GM19328 (cell line): ENCODE measurements around the gene NKD1.

Experiments
- ATAC-seq: cut with Tn5 transposase; IDR thresholded peaks from one replicate; pipeline ENCODE4 v1.9.1; 2021; ENCODE audit warnings: mild to moderate bottlenecking, moderate library complexity; ENCODE audit not compliant: unreplicated experiment

The NKD1 gene

DNA sequence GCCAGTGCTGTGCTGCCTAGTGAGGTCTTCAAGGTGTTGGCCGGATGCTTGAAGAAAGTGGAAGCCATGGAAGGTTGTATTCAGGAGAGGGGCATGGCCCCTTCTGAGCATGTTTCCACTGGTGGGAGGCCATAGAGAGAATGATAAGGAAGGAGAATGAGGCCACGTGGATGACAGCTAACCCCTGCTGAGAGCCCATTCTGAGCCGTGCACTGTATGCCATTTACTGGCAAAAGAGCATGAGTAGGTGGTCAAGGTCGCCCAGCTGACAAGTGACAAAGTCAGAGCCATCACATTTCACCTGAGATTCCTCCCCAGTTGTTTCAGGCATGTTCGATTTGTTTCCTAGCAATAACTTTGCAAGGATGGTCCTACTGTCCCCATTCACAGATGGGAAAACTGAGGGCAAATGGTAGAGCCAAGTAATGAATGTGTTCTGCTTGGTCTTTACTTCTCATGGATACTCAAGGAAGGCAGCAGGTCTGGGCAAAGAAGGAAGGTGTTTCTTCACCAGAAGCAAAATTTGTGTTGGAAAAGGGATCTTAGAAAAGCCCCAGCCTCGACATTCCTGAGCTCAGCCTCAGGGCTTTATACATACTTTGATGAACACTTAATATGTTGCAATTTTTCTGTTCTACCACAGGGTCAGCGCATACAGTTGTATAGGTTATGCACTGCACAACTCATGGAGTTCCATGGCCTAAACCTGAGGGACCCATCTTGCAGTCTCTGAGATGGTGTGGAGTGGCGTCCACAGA is 10.5 kb upstream of the NKD1 start:
- no peak for ATAC-seq

DNA sequence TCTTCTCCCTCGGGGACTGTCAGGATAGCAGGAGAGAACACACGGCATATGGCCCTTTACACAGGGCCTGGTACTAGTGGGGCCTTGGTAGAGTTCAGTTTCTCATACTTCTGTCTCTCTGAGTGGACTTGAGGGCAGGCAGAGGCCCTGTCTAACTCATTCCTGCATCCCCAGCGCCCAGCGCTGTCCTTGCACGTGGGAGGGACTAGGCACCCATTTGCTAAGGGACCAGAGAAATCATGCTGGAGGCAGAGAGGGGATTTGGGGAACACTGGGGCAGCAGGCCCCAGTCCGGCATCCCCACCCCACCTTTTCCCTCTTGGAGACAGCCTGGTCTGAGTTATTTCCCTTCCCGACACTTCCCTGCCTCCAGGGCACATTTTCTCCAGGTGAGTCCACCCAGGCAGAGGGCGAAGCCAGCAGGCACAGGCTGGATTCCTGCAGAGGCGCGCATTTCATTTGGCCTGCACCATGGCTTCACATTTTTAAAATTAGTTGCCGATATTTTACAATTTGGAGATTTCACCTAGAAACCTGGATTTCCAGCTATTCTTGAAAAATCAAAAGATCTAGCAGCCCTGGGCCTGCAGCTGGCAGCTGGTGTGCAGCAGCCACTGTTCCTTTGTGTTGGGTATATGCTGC is 9.7 kb upstream of the NKD1 start:
- ATAC-seq = no peak

DNA sequence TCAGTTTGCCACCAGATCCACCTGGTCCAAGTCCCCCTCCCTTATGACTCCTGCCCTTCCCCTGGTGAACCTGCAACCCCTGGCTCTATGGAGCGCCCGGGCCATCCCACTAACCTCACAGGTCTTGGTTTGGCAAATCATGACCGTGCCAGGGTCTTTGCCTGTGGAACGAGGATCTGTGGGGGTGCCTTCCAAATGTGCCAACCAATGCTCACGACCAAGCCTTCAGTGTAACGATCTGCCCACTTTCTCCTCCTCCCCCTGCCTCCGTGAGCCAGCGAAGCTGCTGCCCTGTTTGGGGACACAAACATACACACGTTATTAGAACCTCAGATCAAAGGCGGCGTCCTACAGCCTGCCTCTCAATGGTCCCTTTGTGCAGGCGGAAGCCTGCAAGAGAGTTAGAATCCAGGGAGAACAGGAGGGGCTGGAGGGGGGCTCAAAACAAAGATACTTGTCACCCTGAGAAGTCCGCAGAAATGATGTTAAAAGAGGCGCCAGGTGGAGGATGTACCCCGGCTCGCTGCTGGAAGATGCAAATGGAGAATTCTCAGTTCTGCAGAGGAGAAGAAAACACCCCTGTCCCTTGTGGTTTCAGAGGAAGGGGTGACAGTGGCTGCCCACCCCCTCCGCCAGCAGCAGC is 9.0 kb upstream of the NKD1 start:
- ATAC-seq = no peak

DNA sequence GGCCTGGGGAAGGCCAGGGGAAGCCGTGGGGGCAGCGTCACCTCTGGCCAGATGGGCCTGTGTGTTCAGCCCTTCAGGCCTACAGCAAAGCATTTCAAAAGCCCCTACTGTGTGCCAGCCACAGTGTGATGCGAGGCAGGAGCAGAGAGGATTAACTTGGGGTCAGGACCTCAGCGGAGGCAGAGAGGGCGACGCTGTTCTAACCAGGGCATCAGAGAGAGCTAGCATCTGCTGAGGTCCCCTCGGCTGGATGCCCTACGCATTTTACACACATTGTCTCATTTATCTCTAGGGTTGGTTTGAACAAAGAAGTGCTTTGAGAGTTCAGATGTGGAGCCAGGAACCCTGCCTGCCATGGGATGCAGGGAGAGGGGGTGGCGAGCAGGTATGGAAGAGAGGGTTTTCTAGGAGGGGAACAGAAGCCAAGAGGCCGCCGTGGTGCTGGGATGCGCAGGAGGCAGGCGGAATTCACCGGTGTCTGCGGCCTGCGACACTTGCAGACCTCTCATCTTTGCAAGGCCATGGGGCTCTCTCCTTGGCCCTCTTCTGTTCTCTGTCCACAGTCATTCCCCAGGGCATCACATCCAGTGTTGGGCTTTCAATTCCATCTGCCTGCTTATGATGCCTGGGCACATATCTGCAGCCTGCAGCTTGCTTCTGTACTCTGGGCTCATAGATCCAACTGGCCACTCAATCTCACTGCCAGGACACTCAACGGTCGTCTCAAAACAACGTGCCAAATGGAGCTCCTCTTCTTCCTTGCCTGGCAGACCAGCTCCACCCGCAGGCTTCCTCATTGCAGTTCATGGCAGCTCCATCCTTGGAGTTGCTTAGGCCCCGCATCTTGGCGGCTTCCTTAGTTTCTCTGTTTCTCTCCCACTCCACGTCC is 8.1 kb upstream of the NKD1 start:
- no peak for ATAC-seq

DNA sequence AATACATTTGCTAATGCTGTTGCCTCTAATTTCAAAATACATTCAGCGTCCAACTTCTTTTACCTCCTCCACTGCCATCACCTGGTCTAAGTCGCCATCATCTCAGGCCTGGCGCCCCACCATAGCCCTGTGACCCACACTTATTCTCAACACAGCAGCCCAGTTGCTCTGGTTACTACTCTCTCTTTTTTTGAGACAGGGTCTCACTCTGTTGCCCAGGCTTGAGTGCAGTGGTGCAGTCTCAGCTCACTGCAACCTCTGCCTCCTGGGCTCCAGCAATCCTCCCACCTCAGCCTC is 7.5 kb upstream of the NKD1 start:
- no peak for ATAC-seq

DNA sequence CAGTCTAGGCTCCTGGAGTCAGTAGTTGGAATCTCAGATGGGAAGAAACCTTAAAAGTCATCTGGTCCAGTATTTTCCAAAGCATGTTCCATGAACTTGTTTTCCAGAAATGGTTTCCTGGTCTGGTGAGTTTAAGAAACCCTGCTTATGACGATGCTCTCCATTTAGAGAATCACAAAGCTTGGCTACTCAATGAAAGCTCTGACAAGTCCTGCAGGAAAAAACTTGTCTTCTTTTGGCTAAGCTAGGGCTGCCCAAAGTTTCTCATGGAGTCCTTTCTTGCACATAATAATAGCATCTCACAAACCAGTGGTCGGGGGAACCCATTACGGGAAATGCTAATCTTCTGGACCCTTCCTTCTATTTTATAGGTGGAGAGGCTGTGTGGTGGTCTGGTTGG is 5.5 kb upstream of the NKD1 start:
- ATAC-seq = no peak

DNA sequence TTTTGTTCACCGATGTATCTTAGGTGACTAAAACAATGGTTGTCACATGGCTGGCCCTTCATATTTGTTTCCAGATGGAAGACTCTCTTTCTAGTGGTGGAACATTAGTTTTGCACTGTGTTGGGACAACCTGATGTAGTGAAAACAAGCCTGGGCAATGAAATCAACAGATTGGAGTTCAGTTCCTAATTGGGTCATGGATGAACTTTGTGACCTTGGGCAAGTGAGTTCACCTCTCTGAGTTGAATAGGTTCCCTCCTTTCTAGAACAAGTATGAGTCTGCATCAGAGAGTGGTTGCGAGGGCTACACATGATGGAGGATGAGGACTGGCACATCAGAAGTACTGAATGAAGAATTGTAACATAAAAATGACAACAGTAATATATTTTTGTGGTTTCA is 2.1 kb upstream of the NKD1 start:
- ATAC-seq = no peak

DNA sequence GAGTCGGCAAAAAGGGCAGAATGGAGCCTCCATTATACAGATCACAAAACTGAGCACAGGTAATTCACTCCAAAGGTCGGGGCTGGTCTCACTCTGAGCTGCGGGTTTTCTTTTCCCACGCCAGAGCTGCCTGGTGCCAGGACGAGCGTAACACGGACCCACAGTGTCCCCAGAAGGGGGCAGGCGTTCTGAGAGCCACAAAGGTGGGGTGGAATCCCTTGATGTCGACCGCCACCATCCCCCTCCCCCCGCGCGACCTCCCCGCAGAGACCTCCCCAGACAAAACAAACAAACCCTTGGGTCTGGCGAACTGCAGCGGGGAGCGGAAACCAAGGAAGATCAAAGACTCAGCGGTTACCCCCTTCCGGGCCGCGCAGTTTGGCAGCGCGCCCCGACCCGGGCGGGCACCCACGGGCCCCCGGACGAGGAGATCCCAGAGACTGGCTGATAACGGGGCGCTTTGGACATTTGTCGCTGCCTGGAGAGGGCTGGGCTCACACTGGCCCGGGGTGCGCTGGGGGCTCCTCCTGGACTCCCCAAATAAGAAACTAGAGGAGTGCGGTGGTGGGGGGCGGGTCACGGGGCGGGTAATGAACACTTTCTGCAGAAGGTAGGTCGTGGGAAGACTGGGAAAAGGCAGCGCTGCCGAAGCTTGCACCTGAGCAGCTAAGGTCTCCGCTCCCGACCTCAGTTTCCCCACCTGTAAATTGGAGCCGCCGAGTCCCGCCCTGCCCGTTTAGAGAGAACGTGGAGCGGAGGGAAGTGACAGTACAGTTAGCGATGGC is 664 bp upstream of the NKD1 start:
- peak; percentile 27 for ATAC-seq

DNA sequence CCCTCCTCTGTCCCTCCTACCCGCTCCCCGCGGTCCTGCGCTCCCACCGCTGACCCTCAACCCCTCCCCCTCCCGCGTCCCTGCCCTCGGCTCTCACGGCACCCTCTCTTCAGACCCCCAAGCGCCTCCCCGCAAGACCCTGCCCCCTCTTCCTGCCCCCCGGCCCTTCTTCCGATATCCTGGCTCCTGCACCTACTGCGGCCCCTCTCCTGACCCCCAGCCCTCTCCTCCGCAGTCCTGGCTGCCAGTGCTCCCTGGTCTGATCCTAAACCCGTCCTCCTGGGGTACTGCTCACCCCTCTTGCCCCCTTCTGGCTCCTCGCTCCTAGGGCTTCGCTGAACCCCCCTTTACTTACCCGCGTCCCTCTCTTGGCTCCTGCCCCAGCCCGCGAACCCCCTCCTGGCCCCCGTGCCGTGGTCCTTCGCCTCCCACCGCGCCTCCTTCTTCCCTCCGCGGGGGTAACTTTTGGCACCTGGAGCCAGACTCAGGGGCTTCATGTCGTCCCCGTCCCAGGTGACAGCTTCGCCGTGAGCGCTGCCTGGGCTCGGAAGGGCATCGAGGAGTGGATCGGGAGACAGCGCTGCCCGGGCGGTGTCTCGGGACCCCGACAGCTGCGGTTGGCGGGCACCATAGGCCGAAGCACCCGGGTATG is 839 bp downstream of the NKD1 start:
- ATAC-seq = no peak

DNA sequence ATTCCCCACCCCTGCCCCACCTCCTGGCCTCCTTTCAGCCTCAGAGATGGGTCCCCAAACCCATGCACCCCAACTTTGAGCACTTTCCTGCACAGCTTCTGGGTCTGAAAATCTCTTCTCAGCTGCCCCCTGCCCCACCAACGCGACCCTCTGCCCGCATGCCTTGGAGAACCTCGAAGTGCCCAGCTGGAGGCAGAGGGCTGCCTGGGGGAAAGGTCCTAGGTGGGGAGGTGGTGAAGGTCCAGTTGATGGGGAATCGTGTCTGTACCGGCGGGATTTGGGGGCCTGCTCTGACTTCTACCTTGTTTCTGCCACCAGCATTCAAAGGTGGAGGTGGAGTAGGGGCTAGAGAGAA is 1.3 kb downstream of the NKD1 start:
- ATAC-seq = no peak

DNA sequence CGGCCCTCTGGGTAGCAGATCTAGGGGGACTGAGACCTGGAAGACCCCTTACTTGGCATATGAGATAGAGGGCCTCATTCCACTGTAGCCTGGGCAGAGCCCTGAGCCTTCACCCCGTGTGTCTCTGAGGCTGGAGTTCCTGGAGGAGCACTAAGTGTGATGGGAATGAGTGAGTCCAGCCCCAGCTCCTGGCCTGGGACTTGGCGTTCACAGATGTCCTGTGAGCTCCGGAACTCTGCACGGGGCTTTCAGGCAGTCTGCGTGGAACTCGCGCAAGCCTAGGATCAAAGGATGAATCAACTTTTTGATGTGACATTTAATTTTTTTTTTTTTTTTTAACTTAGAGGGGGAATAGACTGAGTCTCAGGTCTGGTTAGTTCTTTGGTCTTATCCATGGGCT is 1.8 kb downstream of the NKD1 start:
- ATAC-seq = no peak

DNA sequence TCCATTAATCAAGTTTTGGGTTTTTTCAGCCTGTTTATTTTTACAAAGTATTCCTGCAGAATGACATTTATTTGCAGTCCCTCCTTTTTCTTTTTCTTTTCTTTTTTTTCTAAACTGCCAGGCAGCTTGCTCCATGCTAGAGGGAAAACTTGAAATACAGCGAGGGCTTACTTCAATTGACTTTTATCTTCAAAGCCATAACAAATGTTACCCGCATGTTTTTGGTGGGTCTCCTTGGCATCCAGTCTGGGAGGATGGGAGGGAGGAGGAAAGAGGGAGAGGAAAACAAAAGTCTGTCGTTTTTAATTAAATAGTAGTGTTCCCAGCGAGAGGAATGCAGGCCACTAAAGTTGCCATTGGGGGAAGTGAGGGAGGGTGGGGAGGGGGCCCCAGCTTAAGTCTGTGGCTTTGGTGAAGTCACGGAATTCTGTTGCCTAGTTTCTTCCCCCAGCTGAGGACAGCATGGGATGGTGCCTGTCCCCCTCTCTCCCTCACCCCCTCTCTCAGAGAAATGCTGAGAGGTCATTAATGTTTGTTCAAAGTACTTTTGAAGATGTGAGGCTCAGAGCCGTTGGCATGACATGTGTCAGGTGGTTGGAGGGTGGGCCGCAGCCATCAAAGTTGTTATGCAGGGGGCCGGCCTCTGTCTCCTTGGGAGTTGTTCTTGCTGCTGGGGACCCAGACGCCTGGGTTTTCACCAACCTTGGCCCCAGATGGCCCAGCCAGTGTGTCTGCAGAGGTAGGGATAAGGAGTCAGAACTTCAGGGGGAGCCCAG is 2.9 kb downstream of the NKD1 start:
- ATAC-seq = no peak

DNA sequence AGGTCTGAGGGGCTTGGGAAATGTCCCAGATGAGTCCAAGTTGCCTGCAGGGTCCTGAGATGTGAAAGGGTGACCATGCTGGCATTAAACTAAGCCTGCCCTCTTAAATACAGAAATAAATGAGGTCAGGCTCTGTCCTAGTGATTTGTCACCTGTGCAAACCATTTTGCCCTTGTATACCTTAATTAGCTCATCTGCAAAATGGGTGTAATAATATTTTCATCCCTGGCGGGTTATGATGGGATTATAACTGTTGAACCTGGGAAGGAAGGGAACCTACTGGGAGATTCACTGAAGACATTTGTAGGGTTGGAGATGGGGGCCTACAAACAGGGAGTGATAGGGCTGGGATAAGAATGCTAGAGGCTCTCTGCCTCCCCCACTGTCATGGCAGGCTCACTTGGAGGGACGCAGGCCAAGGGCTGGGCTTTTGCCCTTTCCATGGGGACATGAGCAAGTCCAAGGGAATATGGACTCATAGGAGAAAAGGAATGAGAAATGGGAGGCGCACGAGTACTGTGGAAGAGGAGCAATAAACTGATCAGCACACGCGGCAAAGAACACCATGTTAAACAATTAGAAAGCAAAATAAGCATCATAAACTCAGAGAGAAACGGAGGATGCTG is 4.4 kb downstream of the NKD1 start:
- no peak for ATAC-seq

DNA sequence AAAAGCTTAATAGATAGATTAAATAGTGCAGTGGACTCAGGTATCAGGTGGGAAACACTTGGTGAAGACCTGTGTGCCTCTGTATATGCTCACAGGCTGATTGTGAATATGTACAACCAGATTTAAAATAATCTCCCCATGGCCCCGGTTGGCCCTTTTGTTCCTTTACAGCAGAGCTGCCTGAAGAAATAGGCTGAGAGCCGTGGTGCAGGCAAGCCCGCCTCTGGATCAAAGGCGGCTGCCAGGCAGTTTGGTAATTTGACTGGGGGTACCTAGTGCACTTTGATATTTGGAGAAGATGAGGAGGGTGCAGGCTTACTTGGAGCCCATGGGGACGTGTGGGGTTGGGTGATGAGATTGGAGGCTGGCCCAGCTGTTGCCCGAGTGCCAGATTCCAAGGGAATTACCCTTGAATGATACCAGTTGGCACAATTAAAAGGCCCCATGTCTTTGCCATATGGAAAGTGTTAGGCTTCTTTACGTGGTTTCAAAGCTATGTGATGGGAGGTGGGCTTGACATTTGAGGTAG is 5.0 kb downstream of the NKD1 start:
- ATAC-seq = no peak

DNA sequence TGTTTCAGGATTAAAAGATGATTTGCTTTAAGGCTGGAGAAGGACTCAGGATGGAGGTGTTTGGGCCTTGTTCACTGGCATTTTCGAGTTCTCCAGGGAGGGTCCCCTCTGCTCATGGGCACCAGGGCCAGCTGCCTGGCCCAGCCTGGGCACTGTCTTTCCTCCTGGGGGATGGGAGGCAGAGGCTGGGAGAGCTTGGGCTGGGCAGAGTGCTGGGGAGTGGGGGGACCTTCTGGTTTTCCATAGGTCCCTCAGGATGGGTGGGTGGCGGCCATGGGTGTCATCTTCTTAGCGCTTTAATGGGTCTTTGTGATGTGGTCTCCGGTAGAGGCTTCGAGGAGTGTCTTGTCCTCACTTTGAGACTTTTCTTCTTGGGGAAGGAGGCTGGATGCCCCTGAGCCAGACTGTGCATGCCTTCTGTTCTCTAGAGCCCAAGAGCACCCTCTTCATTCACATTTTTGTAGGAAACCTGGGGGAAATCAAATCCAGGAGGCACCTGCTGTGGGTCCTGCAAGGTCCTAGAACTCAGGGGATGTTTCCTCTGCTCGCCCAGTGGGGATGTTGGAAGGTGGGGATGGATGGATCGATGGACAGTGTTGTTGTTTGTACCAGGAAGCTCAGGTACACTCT is 5.7 kb downstream of the NKD1 start:
- no peak for ATAC-seq

DNA sequence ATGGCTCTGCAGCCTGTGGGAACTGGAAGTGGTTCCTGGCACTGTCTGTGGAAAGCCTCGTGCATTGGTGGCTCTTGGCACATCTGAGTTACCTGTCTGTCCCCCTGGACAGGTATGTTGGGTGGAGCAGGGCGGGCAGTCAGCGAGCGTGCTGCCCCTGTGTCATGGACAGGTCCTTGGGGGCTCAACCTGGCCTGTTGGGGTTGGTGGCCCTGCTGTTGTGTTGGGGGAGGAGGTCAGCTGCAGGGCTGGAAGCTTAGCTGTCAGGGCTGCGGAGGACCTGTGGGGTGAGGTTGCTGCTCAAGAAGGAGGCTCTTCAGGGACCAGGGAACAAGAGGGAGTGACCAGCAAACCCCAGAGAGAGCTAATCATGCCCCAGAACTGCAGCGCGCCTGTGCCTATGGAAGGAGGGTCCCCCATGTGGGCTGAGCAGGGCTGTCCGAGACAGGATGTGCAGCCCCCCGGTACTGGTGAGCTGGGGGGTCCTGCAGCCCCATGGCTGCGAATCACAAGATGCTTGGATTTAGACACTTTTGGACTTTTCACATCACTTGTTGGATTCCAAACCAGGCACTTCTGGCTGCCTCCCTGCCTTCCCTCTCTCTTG is 7.2 kb downstream of the NKD1 start:
- no peak for ATAC-seq

DNA sequence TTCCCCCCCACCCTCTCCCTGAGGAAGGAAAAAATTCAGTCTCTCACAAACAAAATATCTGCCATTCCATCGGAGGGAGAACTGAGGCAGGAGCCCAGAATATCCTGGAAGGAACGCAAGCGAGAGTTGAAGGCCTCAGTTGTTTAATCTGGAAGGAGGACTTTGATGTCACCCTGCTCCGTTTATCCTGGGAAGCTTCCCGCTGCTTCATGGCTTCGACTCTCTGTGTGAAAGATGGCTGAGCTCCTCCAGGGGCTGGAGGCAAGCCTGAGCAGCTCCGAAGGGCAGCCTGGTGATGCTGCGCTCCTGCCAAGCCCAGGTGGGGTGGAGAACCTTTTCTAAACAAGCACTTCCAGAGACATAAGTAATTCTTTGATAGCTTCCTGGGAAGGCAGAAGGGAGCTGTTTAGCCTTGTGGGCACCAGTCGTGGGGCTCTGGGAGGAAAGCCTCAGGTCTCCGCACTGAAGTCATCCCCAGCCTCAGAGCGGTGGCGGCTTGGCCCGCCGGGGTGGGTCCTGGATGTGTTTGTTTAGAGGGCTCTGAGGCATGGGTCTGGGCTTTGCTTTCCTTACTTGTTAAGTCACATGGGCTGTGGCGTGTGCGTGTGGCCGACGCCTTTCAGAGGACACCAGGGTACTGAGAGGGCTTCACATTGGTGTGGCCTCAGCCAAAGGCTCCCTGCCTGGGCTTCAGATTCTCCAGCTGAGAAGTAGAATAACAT is 7.9 kb downstream of the NKD1 start:
- ATAC-seq = no peak
